T-helper 17 cell (primary cell): ENCODE data around the gene TFAP2C. TPM values are rescaled to one million over a fixed set of nuclear protein-coding genes. Genes with fewer than 3 reads are reported as not detected.
A peak's percentile ranks its signal among the peaks of the same experiment; 100 is the strongest.

Experiments used
- ATAC-seq: fragments of 150-1000 bp; cut with Tn5 transposase; 2 replicates; pipeline ENCODE4 v1.10.0; 2021; ENCODE audit warnings: mild to moderate bottlenecking, moderate library complexity
- DNase-seq, 3 donors: peaks; one replicate each; pipeline versions ENCODE4 v3.0.0 to v3.0.0-alpha.2; 2020 to 2021
- H3K9me3 ChIP-seq: one replicate; pipeline ENCODE4 v1.7.0; 2013; ENCODE audit warnings: low read length, mild to moderate bottlenecking; ENCODE audit not compliant: control insufficient read depth, poor library complexity, severe bottlenecking
- H3K27ac Mint-ChIP-seq: one replicate; pipeline ENCODE4 v1.8.0; 2022; ENCODE audit warnings: mild to moderate bottlenecking, moderate library complexity, mixed read lengths
- H3K27me3 Mint-ChIP-seq: one replicate; pipeline ENCODE4 v1.8.0; 2022; ENCODE audit warnings: mixed read lengths
- H3K36me3 Mint-ChIP-seq: one replicate; pipeline ENCODE4 v1.8.0; 2022; ENCODE audit warnings: low read depth, mixed read lengths
- H3K4me1 Mint-ChIP-seq: one replicate; pipeline ENCODE4 v1.8.0; 2022; ENCODE audit warnings: mild to moderate bottlenecking, mixed read lengths
- H3K4me3 Mint-ChIP-seq: one replicate; pipeline ENCODE4 v1.8.0; 2022; ENCODE audit warnings: mild to moderate bottlenecking, moderate library complexity, mixed read lengths
- total RNA-seq, 4 donors: library from RNA in 2 of 4; stranded (reverse) in 2 of 4; gene quantifications; one replicate each; pipeline ENCODE4 v1.2.3 and lab custom pipeline; 2022 to 2026

The TFAP2C gene
- total RNA-seq, 2 donors from 2014 or later = not detected

- no peaks in the 10 kb centered on the region for H3K9me3 ChIP-seq
- H3K27ac Mint-ChIP-seq = peak overlapping the region; percentile 43
- no peak overlapping the region for H3K4me3 Mint-ChIP-seq
- no peaks in the 10 kb centered on the region for H3K4me1 Mint-ChIP-seq
- DNase-seq (no peak), ATAC-seq (no peak)
- peaks cover 24% of the 10 kb centered on the region for H3K27me3 Mint-ChIP-seq
- H3K36me3 Mint-ChIP-seq = no peaks in the 10 kb centered on the region
Observed at GRCh38 chr20:56683077-56683865, 54.2 kb downstream of the TFAP2C start.

- ATAC-seq = no peak
- H3K4me1 Mint-ChIP-seq = no peaks in the 10 kb centered on the region
Observed at GRCh38 chr20:56685879-56686278, 56.8 kb downstream of the TFAP2C start.

GRCh38 chr20:56687061-56687460, 58.0 kb downstream of the TFAP2C start:
- Mint-ChIP-seq H3K27me3 (peaks cover 37% of the 10 kb centered on the region), H3K27ac (no peak overlapping the region), H3K36me3 (no peaks in the 10 kb centered on the region), H3K4me3 (no peak overlapping the region), H3K4me1 (no peaks in the 10 kb centered on the region)
- ATAC-seq (no peak), DNase-seq (no peak)
- no peaks in the 10 kb centered on the region for H3K9me3 ChIP-seq

More at GRCh38 chr20:56685879-56686278, 56.8 kb downstream of the TFAP2C start:
- no peak for DNase-seq
- H3K9me3 ChIP-seq = no peaks in the 10 kb centered on the region
- Mint-ChIP-seq H3K36me3 (no peaks in the 10 kb centered on the region), H3K4me3 (no peak overlapping the region), H3K27me3 (peaks cover 30% of the 10 kb centered on the region), H3K27ac (no peak overlapping the region)

GRCh38 chr20:56688106-56688505, 59.0 kb downstream of the TFAP2C start:
- DNase-seq = no peak
- ATAC-seq = no peak
- H3K4me3 Mint-ChIP-seq = no peak overlapping the region
- H3K9me3 ChIP-seq = no peaks in the 10 kb centered on the region
- peaks cover 30% of the 10 kb centered on the region for H3K27me3 Mint-ChIP-seq
- H3K4me1 Mint-ChIP-seq = no peaks in the 10 kb centered on the region
- no peak overlapping the region for H3K27ac Mint-ChIP-seq
- no peaks in the 10 kb centered on the region for H3K36me3 Mint-ChIP-seq

Other genes starting within 250 kb of the TFAP2C start
- gene AURKA, start 237.1 kb upstream of the TFAP2C start, total RNA-seq = 1 to 10 TPM in 1 of 2 donors, under 1 TPM in 1; 0.92 to 1.0 TPM
- gene CSTF1, start 236.7 kb upstream of the TFAP2C start, total RNA-seq = 10 to 100 TPM; 21.8 to 23.7 TPM
- gene CASS4, start 217.0 kb upstream of the TFAP2C start, total RNA-seq = 10 to 100 TPM in 1 of 2 donors, 1 to 10 TPM in 1; 7.1 to 18.6 TPM
- 10 to 100 TPM; 62.3 to 62.6 TPM for gene RTF2, start 160.7 kb upstream of the TFAP2C start, total RNA-seq
- gene FAM209A, start 104.6 kb upstream of the TFAP2C start, total RNA-seq = 1 to 10 TPM; 3.8 to 6.7 TPM
- 1 to 10 TPM; 1.5 to 3.2 TPM for gene FAM209B, start 96.1 kb upstream of the TFAP2C start, total RNA-seq